ENCODE measurements around the gene FBXW7. TPM values are rescaled to one million over a fixed set of nuclear protein-coding genes. Genes with fewer than 3 reads are reported as not detected.

FBXW7 gene
- total RNA-seq, 1 experiment from 2014 or later, result 33.5 TPM

DNA sequence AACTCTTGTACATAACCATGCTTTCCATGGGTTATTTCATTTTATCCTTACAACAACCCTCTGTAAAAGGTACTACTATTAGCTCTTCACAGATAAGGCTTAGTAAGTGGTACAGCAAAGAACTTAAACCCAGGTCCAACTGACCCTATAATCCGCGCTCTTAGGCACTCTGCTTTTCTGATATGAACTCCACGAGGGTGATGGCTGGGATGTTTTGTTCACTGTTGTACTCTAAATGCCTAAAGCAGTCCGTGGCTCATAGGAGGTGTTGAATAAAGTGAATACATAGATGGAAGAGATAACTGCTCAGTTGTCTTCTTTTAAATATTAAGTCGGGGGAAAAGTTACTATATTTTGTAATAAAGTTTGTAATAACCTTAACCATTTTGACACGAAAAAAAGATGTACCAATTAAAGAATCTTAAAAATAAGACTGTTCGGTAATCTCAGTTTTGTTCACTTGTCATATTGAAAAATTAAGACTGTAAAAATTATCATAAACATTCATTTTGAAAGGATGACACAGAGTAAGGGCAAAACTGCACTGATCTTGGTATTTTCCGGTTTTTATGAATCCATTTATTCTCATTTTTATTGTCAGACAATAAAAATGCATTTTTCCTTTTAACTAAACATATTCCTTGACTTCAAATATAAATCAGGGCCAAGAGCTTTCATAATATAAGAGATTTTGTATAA lies 166.5 kb downstream of the FBXW7 start:
- TF ChIP-seq CTCF (conservative IDR thresholded peaks at IDR 0.05; ENCODE audit: low read depth, low read length), result no peak
- Histone ChIP-seq H3K4me1 (ENCODE audit: insufficient read depth, low read length, poor library complexity, severe bottlenecking) (peaks cover 27% of the 10 kb centered on the region), H3K27ac (ENCODE audit: low read depth, low read length, poor library complexity, severe bottlenecking) (no peak overlapping the region), H3K4me3 (ENCODE audit: low read depth, low read length, poor library complexity, severe bottlenecking) (no peak overlapping the region), H3K36me3 (ENCODE audit: insufficient read depth, low read length, poor library complexity, severe bottlenecking) (no peaks in the 10 kb centered on the region), H3K27me3 (replicated peaks; ENCODE audit: insufficient read depth, low read depth, low read length, poor library complexity) (no peaks in the 10 kb centered on the region), H3K9me3 (ENCODE audit: low read depth, low read length, poor library complexity, severe bottlenecking) (no peaks in the 10 kb centered on the region)
- no TSS peak for BruUV-seq (replicated peaks)
- POLR2A ChIA-PET (ENCODE audit: low non-redundant PET), result interaction anchor here (0.6 kb wide), 1 partner anchor 8 kb away, joined by 6 read pairs; no protein-coding TSS in a partner anchor
- intact Hi-C loops (cut with micrococcal nuclease; ENCODE audit: unreplicated experiment), result no loop called here
- DNase-seq (ENCODE audit: low spot score), result peak; percentile 15
- CTCF ChIA-PET, result no interaction called here

- ChIA-PET CTCF (no interaction called here), POLR2A (ENCODE audit: low non-redundant PET) (no interaction called here)
- H3K4me3 ChIP-seq (ENCODE audit: low read depth, low read length, poor library complexity, severe bottlenecking), result no peak overlapping the region
- H3K9me3 ChIP-seq (ENCODE audit: low read depth, low read length, poor library complexity, severe bottlenecking), result no peaks in the 10 kb centered on the region
- peaks cover 27% of the 10 kb centered on the region for H3K4me1 ChIP-seq (ENCODE audit: insufficient read depth, low read length, poor library complexity, severe bottlenecking)
- no peak for TF ChIP-seq EZH2 (IDR thresholded peaks at IDR 0.05; ENCODE audit: borderline replicate concordance, low read depth, low read length, poor library complexity, severe bottlenecking)
- no peak for TF ChIP-seq CTCF (conservative IDR thresholded peaks at IDR 0.05; ENCODE audit: low read depth, low read length)
- no peaks in the 10 kb centered on the region for H3K36me3 ChIP-seq (ENCODE audit: insufficient read depth, low read length, poor library complexity, severe bottlenecking)
- no TSS peak for BruUV-seq (replicated peaks)
- no peak for DNase-seq (ENCODE audit: low spot score)
- no peak overlapping the region for H3K27ac ChIP-seq (ENCODE audit: low read depth, low read length, poor library complexity, severe bottlenecking)
- intact Hi-C loops (cut with micrococcal nuclease; ENCODE audit: unreplicated experiment), result no loop called here
- H3K27me3 ChIP-seq (replicated peaks; ENCODE audit: insufficient read depth, low read depth, low read length, poor library complexity), result no peaks in the 10 kb centered on the region
Measured at GRCh38 chr4:152368001-152368400, 167.9 kb downstream of the FBXW7 start.

GRCh38 chr4:152364883-152365282 lies 171.0 kb downstream of the FBXW7 start:
- POLR2A ChIA-PET (ENCODE audit: low non-redundant PET), result no interaction called here
- peaks cover 21% of the 10 kb centered on the region for H3K4me1 ChIP-seq (ENCODE audit: insufficient read depth, low read length, poor library complexity, severe bottlenecking)

More at GRCh38 chr4:152364883-152365282, 171.0 kb downstream of the FBXW7 start:
- no peak for DNase-seq (ENCODE audit: low spot score)
- H3K27ac ChIP-seq (ENCODE audit: low read depth, low read length, poor library complexity, severe bottlenecking), result no peak overlapping the region
- no peaks in the 10 kb centered on the region for H3K36me3 ChIP-seq (ENCODE audit: insufficient read depth, low read length, poor library complexity, severe bottlenecking)
- no peaks in the 10 kb centered on the region for H3K9me3 ChIP-seq (ENCODE audit: low read depth, low read length, poor library complexity, severe bottlenecking)
- intact Hi-C loops (cut with micrococcal nuclease; ENCODE audit: unreplicated experiment), result no loop called here
- no TSS peak for BruUV-seq (replicated peaks)
- TF ChIP-seq CTCF (conservative IDR thresholded peaks at IDR 0.05; ENCODE audit: low read depth, low read length) (no peak), EZH2 (IDR thresholded peaks at IDR 0.05; ENCODE audit: borderline replicate concordance, low read depth, low read length, poor library complexity, severe bottlenecking) (no peak)
- no peaks in the 10 kb centered on the region for H3K27me3 ChIP-seq (replicated peaks; ENCODE audit: insufficient read depth, low read depth, low read length, poor library complexity)
- H3K4me3 ChIP-seq (ENCODE audit: low read depth, low read length, poor library complexity, severe bottlenecking), result no peak overlapping the region
- CTCF ChIA-PET, result no interaction called here
